ENCODE results near the gene LRRC10B.

Gene LRRC10B

GRCh38 chr11:61534933-61535839 lies 26.6 kb downstream of the LRRC10B start:
- Histone ChIP-seq H3K27ac (ENCODE audit: low read depth, low read length) (no peak overlapping the region), H3K4me1 (ENCODE audit: control insufficient read depth in 5 of 5, insufficient read depth in 5 of 5, low read length in 5 of 5) (peaks cover 3 to 39% (median 20%) of the 10 kb centered on the region in 5 donors), H3K9me3 (ENCODE audit: control insufficient read depth in 5 of 5, low read length in 5 of 5) (no peaks in the 10 kb centered on the region), H3K36me3 (ENCODE audit: control insufficient read depth in 5 of 5, insufficient read depth in 5 of 5, low read length in 5 of 5) (no peaks in the 10 kb centered on the region), H3K9ac (ENCODE audit: low read length in 5 of 5) (no peak overlapping the region), H3K27me3 (ENCODE audit: control insufficient read depth in 5 of 5, insufficient read depth in 4 of 5, low read length in 5 of 5) (peaks cover 0 to 8% (median 4%) of the 10 kb centered on the region in 5 donors), H3K4me3 (ENCODE audit: low read depth in 1 of 5, low read length in 5 of 5) (no peak overlapping the region)

GRCh38 chr11:61535998-61536675 lies 27.6 kb downstream of the LRRC10B start:
- Histone ChIP-seq H3K27me3 (ENCODE audit: control insufficient read depth in 5 of 5, insufficient read depth in 4 of 5, low read length in 5 of 5) (peaks cover 0 to 12% (median 9%) of the 10 kb centered on the region in 5 donors), H3K27ac (ENCODE audit: low read depth, low read length) (no peak overlapping the region), H3K9me3 (ENCODE audit: control insufficient read depth in 5 of 5, low read length in 5 of 5) (no peaks in the 10 kb centered on the region), H3K9ac (ENCODE audit: low read length in 5 of 5) (no peak overlapping the region), H3K4me1 (ENCODE audit: control insufficient read depth in 5 of 5, insufficient read depth in 5 of 5, low read length in 5 of 5) (peaks cover 3 to 35% (median 17%) of the 10 kb centered on the region in 5 donors), H3K4me3 (ENCODE audit: low read depth in 1 of 5, low read length in 5 of 5) (no peak overlapping the region), H3K36me3 (ENCODE audit: control insufficient read depth in 5 of 5, insufficient read depth in 5 of 5, low read length in 5 of 5) (peaks cover 0 to 4% (median 0%) of the 10 kb centered on the region in 5 donors)

- Histone ChIP-seq H3K4me3 (ENCODE audit: low read depth in 1 of 5, low read length in 5 of 5) (no peak overlapping the region), H3K9ac (ENCODE audit: low read length in 5 of 5) (no peak overlapping the region), H3K9me3 (ENCODE audit: control insufficient read depth in 5 of 5, low read length in 5 of 5) (no peaks in the 10 kb centered on the region), H3K36me3 (ENCODE audit: control insufficient read depth in 5 of 5, insufficient read depth in 5 of 5, low read length in 5 of 5) (peaks cover 0 to 4% (median 0%) of the 10 kb centered on the region in 5 donors), H3K27me3 (ENCODE audit: control insufficient read depth in 5 of 5, insufficient read depth in 4 of 5, low read length in 5 of 5) (peaks cover 0 to 12% (median 9%) of the 10 kb centered on the region in 5 donors), H3K27ac (ENCODE audit: low read depth, low read length) (no peak overlapping the region), H3K4me1 (ENCODE audit: control insufficient read depth in 5 of 5, insufficient read depth in 5 of 5, low read length in 5 of 5) (peaks cover 3 to 35% (median 17%) of the 10 kb centered on the region in 5 donors)
Measured at GRCh38 chr11:61536676-61537270, 28.2 kb downstream of the LRRC10B start.

GRCh38 chr11:61537326-61537725 lies 28.8 kb downstream of the LRRC10B start:
- H3K27me3 ChIP-seq (ENCODE audit: control insufficient read depth in 5 of 5, insufficient read depth in 4 of 5, low read length in 5 of 5) = peaks cover 0 to 12% (median 9%) of the 10 kb centered on the region in 5 donors
- H3K36me3 ChIP-seq (ENCODE audit: control insufficient read depth in 5 of 5, insufficient read depth in 5 of 5, low read length in 5 of 5) = peaks cover 0 to 4% (median 0%) of the 10 kb centered on the region in 5 donors
- H3K9ac ChIP-seq (ENCODE audit: low read length in 5 of 5) = no peak overlapping the region
- H3K4me3 ChIP-seq (ENCODE audit: low read depth in 1 of 5, low read length in 5 of 5) = no peak overlapping the region
- H3K4me1 ChIP-seq (ENCODE audit: control insufficient read depth in 5 of 5, insufficient read depth in 5 of 5, low read length in 5 of 5) = peaks cover 3 to 33% (median 17%) of the 10 kb centered on the region in 5 donors
- H3K9me3 ChIP-seq (ENCODE audit: control insufficient read depth in 5 of 5, low read length in 5 of 5) = no peaks in the 10 kb centered on the region
- no peak overlapping the region for H3K27ac ChIP-seq (ENCODE audit: low read depth, low read length)

GRCh38 chr11:61538636-61538961 lies 30.1 kb downstream of the LRRC10B start:
- H3K36me3 ChIP-seq (ENCODE audit: control insufficient read depth in 5 of 5, insufficient read depth in 5 of 5, low read length in 5 of 5) = peaks cover 0 to 4% (median 0%) of the 10 kb centered on the region in 5 donors
- H3K4me1 ChIP-seq (ENCODE audit: control insufficient read depth in 5 of 5, insufficient read depth in 5 of 5, low read length in 5 of 5) = peaks cover 2 to 28% (median 13%) of the 10 kb centered on the region in 5 donors
- H3K9ac ChIP-seq (ENCODE audit: low read length in 5 of 5) = no peak overlapping the region
- no peaks in the 10 kb centered on the region for H3K9me3 ChIP-seq (ENCODE audit: control insufficient read depth in 5 of 5, low read length in 5 of 5)
- no peak overlapping the region for H3K27ac ChIP-seq (ENCODE audit: low read depth, low read length)
- H3K27me3 ChIP-seq (ENCODE audit: control insufficient read depth in 5 of 5, insufficient read depth in 4 of 5, low read length in 5 of 5) = peaks cover 0 to 10% (median 8%) of the 10 kb centered on the region in 5 donors
- H3K4me3 ChIP-seq (ENCODE audit: low read depth in 1 of 5, low read length in 5 of 5) = no peak overlapping the region

GRCh38 chr11:61539006-61539405 lies 30.5 kb downstream of the LRRC10B start:
- Histone ChIP-seq H3K27me3 (ENCODE audit: control insufficient read depth in 5 of 5, insufficient read depth in 4 of 5, low read length in 5 of 5) (peaks cover 0 to 8% (median 7%) of the 10 kb centered on the region in 5 donors), H3K27ac (ENCODE audit: low read depth, low read length) (no peak overlapping the region), H3K9me3 (ENCODE audit: control insufficient read depth in 5 of 5, low read length in 5 of 5) (no peaks in the 10 kb centered on the region), H3K4me3 (ENCODE audit: low read depth in 1 of 5, low read length in 5 of 5) (no peak overlapping the region), H3K4me1 (ENCODE audit: control insufficient read depth in 5 of 5, insufficient read depth in 5 of 5, low read length in 5 of 5) (peaks cover 2 to 31% (median 16%) of the 10 kb centered on the region in 5 donors), H3K9ac (ENCODE audit: low read length in 5 of 5) (no peak overlapping the region), H3K36me3 (ENCODE audit: control insufficient read depth in 5 of 5, insufficient read depth in 5 of 5, low read length in 5 of 5) (peaks cover 0 to 4% (median 0%) of the 10 kb centered on the region in 5 donors)

- Histone ChIP-seq H3K9me3 (ENCODE audit: control insufficient read depth in 5 of 5, low read length in 5 of 5) (no peaks in the 10 kb centered on the region), H3K4me1 (ENCODE audit: control insufficient read depth in 5 of 5, insufficient read depth in 5 of 5, low read length in 5 of 5) (peaks cover 2 to 32% (median 16%) of the 10 kb centered on the region in 5 donors), H3K36me3 (ENCODE audit: control insufficient read depth in 5 of 5, insufficient read depth in 5 of 5, low read length in 5 of 5) (peaks cover 0 to 4% (median 0%) of the 10 kb centered on the region in 5 donors), H3K27me3 (ENCODE audit: control insufficient read depth in 5 of 5, insufficient read depth in 4 of 5, low read length in 5 of 5) (peaks cover 0 to 5% (median 2%) of the 10 kb centered on the region in 5 donors), H3K27ac (ENCODE audit: low read depth, low read length) (no peak overlapping the region), H3K4me3 (ENCODE audit: low read depth in 1 of 5, low read length in 5 of 5) (no peak overlapping the region), H3K9ac (ENCODE audit: low read length in 5 of 5) (no peak overlapping the region)
Measured at GRCh38 chr11:61539831-61540357, 31.3 kb downstream of the LRRC10B start.

- H3K9ac ChIP-seq (ENCODE audit: low read length in 5 of 5) = no peak overlapping the region
- H3K4me3 ChIP-seq (ENCODE audit: low read depth in 1 of 5, low read length in 5 of 5) = no peak overlapping the region
- H3K9me3 ChIP-seq (ENCODE audit: control insufficient read depth in 5 of 5, low read length in 5 of 5) = no peaks in the 10 kb centered on the region
- H3K27ac ChIP-seq (ENCODE audit: low read depth, low read length) = no peak overlapping the region
- peaks cover 2 to 5% (median 3%) of the 10 kb centered on the region in 5 donors for H3K27me3 ChIP-seq (ENCODE audit: control insufficient read depth in 5 of 5, insufficient read depth in 4 of 5, low read length in 5 of 5)
- peaks cover 0 to 7% (median 0%) of the 10 kb centered on the region in 5 donors for H3K36me3 ChIP-seq (ENCODE audit: control insufficient read depth in 5 of 5, insufficient read depth in 5 of 5, low read length in 5 of 5)
- H3K4me1 ChIP-seq (ENCODE audit: control insufficient read depth in 5 of 5, insufficient read depth in 5 of 5, low read length in 5 of 5) = peaks cover 2 to 27% (median 16%) of the 10 kb centered on the region in 5 donors
Measured at GRCh38 chr11:61540528-61540927, 32.0 kb downstream of the LRRC10B start.

- no peak overlapping the region for H3K9ac ChIP-seq (ENCODE audit: low read length in 5 of 5)
- peaks cover 0 to 10% (median 0%) of the 10 kb centered on the region in 5 donors for H3K36me3 ChIP-seq (ENCODE audit: control insufficient read depth in 5 of 5, insufficient read depth in 5 of 5, low read length in 5 of 5)
- H3K9me3 ChIP-seq (ENCODE audit: control insufficient read depth in 5 of 5, low read length in 5 of 5) = no peaks in the 10 kb centered on the region
- H3K4me3 ChIP-seq (ENCODE audit: low read depth in 1 of 5, low read length in 5 of 5) = no peak overlapping the region
- H3K4me1 ChIP-seq (ENCODE audit: control insufficient read depth in 5 of 5, insufficient read depth in 5 of 5, low read length in 5 of 5) = peaks cover 2 to 26% (median 16%) of the 10 kb centered on the region in 5 donors
- peaks cover 2 to 8% (median 5%) of the 10 kb centered on the region in 5 donors for H3K27me3 ChIP-seq (ENCODE audit: control insufficient read depth in 5 of 5, insufficient read depth in 4 of 5, low read length in 5 of 5)
- no peak overlapping the region for H3K27ac ChIP-seq (ENCODE audit: low read depth, low read length)
Measured at GRCh38 chr11:61541598-61541997, 33.0 kb downstream of the LRRC10B start.
